ENCODE data around the gene ZNF470.

DNA sequence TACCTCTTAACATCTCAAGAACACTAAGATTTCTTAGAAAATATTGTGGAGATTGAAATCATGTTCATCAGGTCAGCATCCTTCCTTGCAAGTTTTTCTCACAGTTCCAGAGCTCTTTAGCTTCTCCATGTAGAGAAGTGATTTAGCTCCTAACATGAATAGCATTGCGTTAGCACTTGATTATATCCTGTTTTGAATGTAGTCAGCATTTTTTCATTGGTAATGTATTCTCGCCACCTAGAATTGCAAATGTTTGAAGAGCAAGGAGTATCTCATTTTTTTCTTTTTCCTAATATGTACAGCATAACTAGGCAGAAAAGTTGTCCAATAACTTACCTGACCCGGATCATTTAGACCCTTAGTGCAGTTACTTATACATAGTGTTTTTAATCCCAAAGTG is 6.6 kb downstream of the ZNF470 start:
- TF ChIP-seq, protein P1, sequence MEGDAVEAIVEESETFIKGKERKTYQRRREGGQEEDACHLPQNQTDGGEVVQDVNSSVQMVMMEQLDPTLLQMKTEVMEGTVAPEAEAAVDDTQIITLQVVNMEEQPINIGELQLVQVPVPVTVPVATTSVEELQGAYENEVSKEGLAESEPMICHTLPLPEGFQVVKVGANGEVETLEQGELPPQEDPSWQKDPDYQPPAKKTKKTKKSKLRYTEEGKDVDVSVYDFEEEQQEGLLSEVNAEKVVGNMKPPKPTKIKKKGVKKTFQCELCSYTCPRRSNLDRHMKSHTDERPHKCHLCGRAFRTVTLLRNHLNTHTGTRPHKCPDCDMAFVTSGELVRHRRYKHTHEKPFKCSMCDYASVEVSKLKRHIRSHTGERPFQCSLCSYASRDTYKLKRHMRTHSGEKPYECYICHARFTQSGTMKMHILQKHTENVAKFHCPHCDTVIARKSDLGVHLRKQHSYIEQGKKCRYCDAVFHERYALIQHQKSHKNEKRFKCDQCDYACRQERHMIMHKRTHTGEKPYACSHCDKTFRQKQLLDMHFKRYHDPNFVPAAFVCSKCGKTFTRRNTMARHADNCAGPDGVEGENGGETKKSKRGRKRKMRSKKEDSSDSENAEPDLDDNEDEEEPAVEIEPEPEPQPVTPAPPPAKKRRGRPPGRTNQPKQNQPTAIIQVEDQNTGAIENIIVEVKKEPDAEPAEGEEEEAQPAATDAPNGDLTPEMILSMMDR (IDR thresholded peaks at IDR 0.05) = no peak
- TF ChIP-seq POLR2A (IDR thresholded peaks at IDR 0.05) = no peak
